Transverse colon (tissue), 3 donors: Measurements from ENCODE around the gene CAMK2D.

Source experiments
- CTCF ChIP-seq, 5 experiments: fragments of 200-600 bp in 3 of 5; fragments of 450-650 bp in 2 of 5; sonication (generic) in 3 of 5; IDR thresholded peaks; 1 replicate in 2 of 5; 2 replicates in 3 of 5; pipeline ENCODE4 v1.5.1; 2016 to 2017; ENCODE audit warnings: antibody characterized with exemption in 5 of 5, inconsistent platforms in 3 of 5, mild to moderate bottlenecking in 2 of 5, moderate library complexity in 1 of 5
- EP300 ChIP-seq: sonication (generic); formaldehyde crosslinking; IDR thresholded peaks from one replicate; pipeline ENCODE4 v1.6.1; 2017; ENCODE audit warnings: antibody characterized with exemption, low read depth
- POLR2A ChIP-seq: fragments of 450-650 bp; IDR thresholded peaks from one replicate; pipeline ENCODE4 v1.6.1; 2016; ENCODE audit warnings: antibody characterized with exemption, mild to moderate bottlenecking, moderate library complexity

GRCh38 chr4:113738251-113738650 lies 23.3 kb downstream of the CAMK2D start:
- TF ChIP-seq EP300: no peak
- TF ChIP-seq CTCF (IDR thresholded peaks at IDR 0.05): no peak
- no peak for TF ChIP-seq POLR2A
